Parietal lobe (tissue), 2 donors: ENCODE results near the gene PRSS58. TPM values are rescaled to one million over a fixed set of nuclear protein-coding genes. Genes with fewer than 3 reads are reported as not detected.

Experiments
- small RNA-seq: library from RNA; depleted of rRNA; stranded (forward); fragments of <200 nt; gene quantifications from one replicate; pipeline ENCODE3, GENCODE V24; 2014; ENCODE audit warnings: low replicate concordance
- total RNA-seq: library from RNA; depleted of rRNA; stranded (reverse); fragments of >200 nt; gene quantifications from one replicate; pipeline ENCODE4 v1.2.3, GENCODE V29; 2014

PRSS58 gene
- not detected for total RNA-seq

GRCh38 chr7:142257958-142258357, at the start of gene PRSS58:
Gene PRSS58, minus strand, starts transcription at chr7:142258058. Its CDS starts 351 bp downstream, at chr7:142257707.

Small RNA genes lying within 50 kb of the gene (small RNA-seq; reads per million reads assigned to genes)
- gene TRBV1 = not detected

Other genes starting within 250 kb of the PRSS58 start
- gene MGAM2, start 146.3 kb downstream of the PRSS58 start, total RNA-seq = 0.31 TPM